K562 (cell line): Measurements from ENCODE around the gene HBEGF. TPM values are rescaled to one million over a fixed set of nuclear protein-coding genes. Genes with fewer than 3 reads are reported as not detected.
A peak's percentile ranks its signal among the peaks of the same experiment; 100 is the strongest.

Source experiments
- GATAD2A ChIP-seq: fragments of 450-650 bp; IDR thresholded peaks from 2 replicates; pipeline ENCODE4 v1.6.1; 2017
- KDM1A ChIP-seq, 2 experiments: fragments of 450-650 bp; IDR thresholded peaks; 2 replicates each; pipeline ENCODE4 v1.6.1; 2016; ENCODE audit warnings: mild to moderate bottlenecking in 2 of 2
- POLR2H ChIP-seq: IDR thresholded peaks from 2 replicates; pipeline ENCODE4 v1.6.1; 2016; ENCODE audit warnings: missing genetic modification characterization, low read depth, mild to moderate bottlenecking, control low read depth, missing compliant biosample characterization, moderate library complexity
- SRSF7 ChIP-seq: fragments of 200-400 bp; formaldehyde crosslinking; optimal IDR thresholded peaks from 2 replicates; pipeline ENCODE3; 2017; ENCODE audit warnings: mild to moderate bottlenecking, low read depth, low read length
- ZNF24 ChIP-seq: fragments of 450-650 bp; IDR thresholded peaks from 2 replicates; pipeline ENCODE4 v1.6.1; 2016
- ZNF57 ChIP-seq: fragments of 450-650 bp; formaldehyde crosslinking; IDR thresholded peaks from 2 replicates; pipeline ENCODE4 v1.4.0; 2020; ENCODE audit warnings: mild to moderate bottlenecking, moderate library complexity
- polyA plus RNA-seq, 8 experiments: library from polyadenylated mRNA; depleted of rRNA in 4 of 8; stranded (reverse) in 5 of 8; unstranded in 3 of 8; fragments of >200 nt; fragmentation: Nextera tagmentation in 2 of 8; fragmentation: Illumina TruSeq in 1 of 8; extraction: Ambion mirVana in 2 of 8; extraction: Trizol in 1 of 8; gene quantifications; 2 replicates each; pipeline versions ENCODE4 v1.2.1 to v1.2.3, GENCODE V29; 2011 to 2014; ENCODE audit warnings: inconsistent platforms in 1 of 8, missing spikeins in 1 of 8
- total RNA-seq, 7 experiments: library from RNA; depleted of rRNA in 6 of 7; stranded (reverse); fragments of >200 nt in 6 of 7; fragmentation: Illumina TruSeq in 2 of 7; extraction: Trizol in 2 of 7; gene quantifications; 2 replicates each; pipeline versions ENCODE4 v1.2.1 to v1.2.3, GENCODE V29; 2011 to 2021; ENCODE audit warnings: low replicate concordance in 1 of 7
- TF ChIP-seq, protein P1 (sequence below): fragments of 250-450 bp; sonication (Bioruptor Pico); IDR thresholded peaks from 2 replicates; pipeline ENCODE4 v1.8.0; 2021; ENCODE audit warnings: borderline replicate concordance, mild to moderate bottlenecking, moderate library complexity; ENCODE audit not compliant: poor library complexity, severe bottlenecking
- TF ChIP-seq, protein P2 (sequence below): fragments of 450-650 bp; IDR thresholded peaks from 2 replicates; pipeline ENCODE4 v1.6.1; 2014; ENCODE audit warnings: low read depth, mild to moderate bottlenecking, moderate library complexity, borderline replicate concordance
- TF ChIP-seq, protein P3 (sequence below): fragments of 200-800 bp; sonication (Bioruptor generic); IDR thresholded peaks from 2 replicates; pipeline ENCODE4 v1.6.1; 2017; ENCODE audit warnings: missing genetic modification characterization, missing compliant biosample characterization
- TF ChIP-seq, protein P4 (sequence below): fragments of 250-450 bp; sonication (Bioruptor Pico); IDR thresholded peaks from 2 replicates; pipeline ENCODE4 v1.4.0; 2020
- TF ChIP-seq, protein P5 (sequence below): sonication (generic); formaldehyde crosslinking; IDR thresholded peaks from 2 replicates; pipeline ENCODE4 v1.8.1; 2023; ENCODE audit warnings: missing genetic modification reagents, mild to moderate bottlenecking, borderline replicate concordance
- TF ChIP-seq, protein P6 (sequence below): fragments of 150-350 bp; conservative IDR thresholded peaks from 2 replicates; pipeline ENCODE4 v1.6.1; 2014; ENCODE audit warnings: low read length

Gene HBEGF
- total and polyA plus RNA-seq, 9 of the 15 experiments (the other 6 are each of a cell fraction or from before 2014, with no cell fraction given): 0.11 to 1.1 (median 0.60) TPM

DNA sequence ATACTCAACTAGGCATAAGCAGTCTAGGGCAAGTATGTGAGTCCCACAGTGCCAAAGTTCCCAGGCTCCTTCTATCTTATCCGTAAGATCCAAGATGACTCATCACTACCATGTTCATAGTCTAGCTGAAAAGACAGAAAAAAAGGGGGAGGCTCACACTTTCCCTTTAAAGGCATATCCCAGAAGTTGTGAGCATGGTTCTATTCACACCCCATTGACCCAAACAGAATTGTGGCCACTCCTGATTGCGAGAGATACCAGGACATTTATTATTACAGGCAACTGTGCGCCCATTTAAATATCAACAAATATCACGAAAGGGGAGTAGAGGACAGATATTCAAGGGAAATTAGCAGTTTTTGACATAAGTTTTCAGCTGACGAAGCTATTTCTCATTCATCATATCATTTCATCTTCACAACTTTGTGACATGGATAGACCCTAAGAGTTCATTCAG, 35.4 kb downstream of the HBEGF start (continued):
- TF ChIP-seq GATAD2A: peak; percentile 19; the same call in 1 of the 2 replicates
- TF ChIP-seq ZNF24: no peak
- TF ChIP-seq, protein P1, sequence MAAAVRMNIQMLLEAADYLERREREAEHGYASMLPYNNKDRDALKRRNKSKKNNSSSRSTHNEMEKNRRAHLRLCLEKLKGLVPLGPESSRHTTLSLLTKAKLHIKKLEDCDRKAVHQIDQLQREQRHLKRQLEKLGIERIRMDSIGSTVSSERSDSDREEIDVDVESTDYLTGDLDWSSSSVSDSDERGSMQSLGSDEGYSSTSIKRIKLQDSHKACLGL (CRISPR knock-in tag): no peak
- TF ChIP-seq SRSF7: no peak
- TF ChIP-seq ZNF57: no peak
- TF ChIP-seq, protein P2, sequence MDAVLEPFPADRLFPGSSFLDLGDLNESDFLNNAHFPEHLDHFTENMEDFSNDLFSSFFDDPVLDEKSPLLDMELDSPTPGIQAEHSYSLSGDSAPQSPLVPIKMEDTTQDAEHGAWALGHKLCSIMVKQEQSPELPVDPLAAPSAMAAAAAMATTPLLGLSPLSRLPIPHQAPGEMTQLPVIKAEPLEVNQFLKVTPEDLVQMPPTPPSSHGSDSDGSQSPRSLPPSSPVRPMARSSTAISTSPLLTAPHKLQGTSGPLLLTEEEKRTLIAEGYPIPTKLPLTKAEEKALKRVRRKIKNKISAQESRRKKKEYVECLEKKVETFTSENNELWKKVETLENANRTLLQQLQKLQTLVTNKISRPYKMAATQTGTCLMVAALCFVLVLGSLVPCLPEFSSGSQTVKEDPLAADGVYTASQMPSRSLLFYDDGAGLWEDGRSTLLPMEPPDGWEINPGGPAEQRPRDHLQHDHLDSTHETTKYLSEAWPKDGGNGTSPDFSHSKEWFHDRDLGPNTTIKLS: no peak
- TF ChIP-seq, protein P3, sequence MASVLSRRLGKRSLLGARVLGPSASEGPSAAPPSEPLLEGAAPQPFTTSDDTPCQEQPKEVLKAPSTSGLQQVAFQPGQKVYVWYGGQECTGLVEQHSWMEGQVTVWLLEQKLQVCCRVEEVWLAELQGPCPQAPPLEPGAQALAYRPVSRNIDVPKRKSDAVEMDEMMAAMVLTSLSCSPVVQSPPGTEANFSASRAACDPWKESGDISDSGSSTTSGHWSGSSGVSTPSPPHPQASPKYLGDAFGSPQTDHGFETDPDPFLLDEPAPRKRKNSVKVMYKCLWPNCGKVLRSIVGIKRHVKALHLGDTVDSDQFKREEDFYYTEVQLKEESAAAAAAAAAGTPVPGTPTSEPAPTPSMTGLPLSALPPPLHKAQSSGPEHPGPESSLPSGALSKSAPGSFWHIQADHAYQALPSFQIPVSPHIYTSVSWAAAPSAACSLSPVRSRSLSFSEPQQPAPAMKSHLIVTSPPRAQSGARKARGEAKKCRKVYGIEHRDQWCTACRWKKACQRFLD (CRISPR knock-in tag): no peak
- TF ChIP-seq KDM1A (IDR thresholded peaks at IDR 0.05): no peak
- TF ChIP-seq, protein P4, sequence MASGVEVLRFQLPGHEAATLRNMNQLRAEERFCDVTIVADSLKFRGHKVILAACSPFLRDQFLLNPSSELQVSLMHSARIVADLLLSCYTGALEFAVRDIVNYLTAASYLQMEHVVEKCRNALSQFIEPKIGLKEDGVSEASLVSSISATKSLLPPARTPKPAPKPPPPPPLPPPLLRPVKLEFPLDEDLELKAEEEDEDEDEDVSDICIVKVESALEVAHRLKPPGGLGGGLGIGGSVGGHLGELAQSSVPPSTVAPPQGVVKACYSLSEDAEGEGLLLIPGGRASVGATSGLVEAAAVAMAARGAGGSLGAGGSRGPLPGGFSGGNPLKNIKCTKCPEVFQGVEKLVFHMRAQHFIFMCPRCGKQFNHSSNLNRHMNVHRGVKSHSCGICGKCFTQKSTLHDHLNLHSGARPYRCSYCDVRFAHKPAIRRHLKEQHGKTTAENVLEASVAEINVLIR: no peak
- TF ChIP-seq, protein P5, sequence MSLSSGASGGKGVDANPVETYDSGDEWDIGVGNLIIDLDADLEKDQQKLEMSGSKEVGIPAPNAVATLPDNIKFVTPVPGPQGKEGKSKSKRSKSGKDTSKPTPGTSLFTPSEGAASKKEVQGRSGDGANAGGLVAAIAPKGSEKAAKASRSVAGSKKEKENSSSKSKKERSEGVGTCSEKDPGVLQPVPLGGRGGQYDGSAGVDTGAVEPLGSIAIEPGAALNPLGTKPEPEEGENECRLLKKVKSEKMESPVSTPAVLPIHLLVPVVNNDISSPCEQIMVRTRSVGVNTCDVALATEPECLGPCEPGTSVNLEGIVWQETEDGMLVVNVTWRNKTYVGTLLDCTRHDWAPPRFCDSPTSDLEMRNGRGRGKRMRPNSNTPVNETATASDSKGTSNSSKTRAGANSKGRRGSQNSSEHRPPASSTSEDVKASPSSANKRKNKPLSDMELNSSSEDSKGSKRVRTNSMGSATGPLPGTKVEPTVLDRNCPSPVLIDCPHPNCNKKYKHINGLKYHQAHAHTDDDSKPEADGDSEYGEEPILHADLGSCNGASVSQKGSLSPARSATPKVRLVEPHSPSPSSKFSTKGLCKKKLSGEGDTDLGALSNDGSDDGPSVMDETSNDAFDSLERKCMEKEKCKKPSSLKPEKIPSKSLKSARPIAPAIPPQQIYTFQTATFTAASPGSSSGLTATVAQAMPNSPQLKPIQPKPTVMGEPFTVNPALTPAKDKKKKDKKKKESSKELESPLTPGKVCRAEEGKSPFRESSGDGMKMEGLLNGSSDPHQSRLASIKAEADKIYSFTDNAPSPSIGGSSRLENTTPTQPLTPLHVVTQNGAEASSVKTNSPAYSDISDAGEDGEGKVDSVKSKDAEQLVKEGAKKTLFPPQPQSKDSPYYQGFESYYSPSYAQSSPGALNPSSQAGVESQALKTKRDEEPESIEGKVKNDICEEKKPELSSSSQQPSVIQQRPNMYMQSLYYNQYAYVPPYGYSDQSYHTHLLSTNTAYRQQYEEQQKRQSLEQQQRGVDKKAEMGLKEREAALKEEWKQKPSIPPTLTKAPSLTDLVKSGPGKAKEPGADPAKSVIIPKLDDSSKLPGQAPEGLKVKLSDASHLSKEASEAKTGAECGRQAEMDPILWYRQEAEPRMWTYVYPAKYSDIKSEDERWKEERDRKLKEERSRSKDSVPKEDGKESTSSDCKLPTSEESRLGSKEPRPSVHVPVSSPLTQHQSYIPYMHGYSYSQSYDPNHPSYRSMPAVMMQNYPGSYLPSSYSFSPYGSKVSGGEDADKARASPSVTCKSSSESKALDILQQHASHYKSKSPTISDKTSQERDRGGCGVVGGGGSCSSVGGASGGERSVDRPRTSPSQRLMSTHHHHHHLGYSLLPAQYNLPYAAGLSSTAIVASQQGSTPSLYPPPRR: no peak
- no peak for TF ChIP-seq POLR2H
- TF ChIP-seq, protein P6, sequence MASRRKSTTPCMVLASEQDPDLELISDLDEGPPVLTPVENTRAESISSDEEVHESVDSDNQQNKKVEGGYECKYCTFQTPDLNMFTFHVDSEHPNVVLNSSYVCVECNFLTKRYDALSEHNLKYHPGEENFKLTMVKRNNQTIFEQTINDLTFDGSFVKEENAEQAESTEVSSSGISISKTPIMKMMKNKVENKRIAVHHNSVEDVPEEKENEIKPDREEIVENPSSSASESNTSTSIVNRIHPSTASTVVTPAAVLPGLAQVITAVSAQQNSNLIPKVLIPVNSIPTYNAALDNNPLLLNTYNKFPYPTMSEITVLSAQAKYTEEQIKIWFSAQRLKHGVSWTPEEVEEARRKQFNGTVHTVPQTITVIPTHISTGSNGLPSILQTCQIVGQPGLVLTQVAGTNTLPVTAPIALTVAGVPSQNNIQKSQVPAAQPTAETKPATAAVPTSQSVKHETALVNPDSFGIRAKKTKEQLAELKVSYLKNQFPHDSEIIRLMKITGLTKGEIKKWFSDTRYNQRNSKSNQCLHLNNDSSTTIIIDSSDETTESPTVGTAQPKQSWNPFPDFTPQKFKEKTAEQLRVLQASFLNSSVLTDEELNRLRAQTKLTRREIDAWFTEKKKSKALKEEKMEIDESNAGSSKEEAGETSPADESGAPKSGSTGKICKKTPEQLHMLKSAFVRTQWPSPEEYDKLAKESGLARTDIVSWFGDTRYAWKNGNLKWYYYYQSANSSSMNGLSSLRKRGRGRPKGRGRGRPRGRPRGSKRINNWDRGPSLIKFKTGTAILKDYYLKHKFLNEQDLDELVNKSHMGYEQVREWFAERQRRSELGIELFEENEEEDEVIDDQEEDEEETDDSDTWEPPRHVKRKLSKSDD: no peak
